RPMI8226 (cell line): ENCODE results near the gene C17orf78.
A peak's percentile ranks its signal among the peaks of the same experiment; 100 is the strongest.
"Not testable (repeated sequence)": the region's sequence is repeated elsewhere in the genome, so short reads cannot be mapped to it uniquely, and the experiment has no call there.

Experiments used
- DNase-seq: peaks from one replicate; pipeline ENCODE4 v3.0.0-alpha.2; 2015

C17orf78 gene

DNA sequence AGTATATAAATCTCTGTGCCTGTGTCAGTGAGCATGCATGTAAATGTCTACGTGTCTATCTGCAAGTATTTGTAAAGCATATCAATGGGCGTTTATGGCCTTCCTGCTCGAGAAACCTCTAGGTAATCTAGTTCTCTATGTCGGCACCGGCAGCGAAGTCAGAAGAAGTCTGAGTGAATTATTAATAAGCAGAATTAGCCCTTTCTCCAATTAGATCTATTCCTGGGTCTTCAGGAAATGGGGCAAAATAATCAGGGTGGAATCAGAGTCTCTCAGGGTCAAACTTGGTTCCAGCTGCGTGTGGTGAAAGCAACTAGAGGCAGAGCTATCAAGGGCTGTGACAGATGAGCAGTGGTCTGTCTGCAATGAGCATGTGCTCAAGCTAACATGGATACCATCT, at the start of gene C17orf78:
Gene C17orf78 (plus strand): TSS at position 280 of the 400 bp plus-strand sequence. CDS start 108 bp downstream, at position 388.
- DNase-seq, result no peak

DNA sequence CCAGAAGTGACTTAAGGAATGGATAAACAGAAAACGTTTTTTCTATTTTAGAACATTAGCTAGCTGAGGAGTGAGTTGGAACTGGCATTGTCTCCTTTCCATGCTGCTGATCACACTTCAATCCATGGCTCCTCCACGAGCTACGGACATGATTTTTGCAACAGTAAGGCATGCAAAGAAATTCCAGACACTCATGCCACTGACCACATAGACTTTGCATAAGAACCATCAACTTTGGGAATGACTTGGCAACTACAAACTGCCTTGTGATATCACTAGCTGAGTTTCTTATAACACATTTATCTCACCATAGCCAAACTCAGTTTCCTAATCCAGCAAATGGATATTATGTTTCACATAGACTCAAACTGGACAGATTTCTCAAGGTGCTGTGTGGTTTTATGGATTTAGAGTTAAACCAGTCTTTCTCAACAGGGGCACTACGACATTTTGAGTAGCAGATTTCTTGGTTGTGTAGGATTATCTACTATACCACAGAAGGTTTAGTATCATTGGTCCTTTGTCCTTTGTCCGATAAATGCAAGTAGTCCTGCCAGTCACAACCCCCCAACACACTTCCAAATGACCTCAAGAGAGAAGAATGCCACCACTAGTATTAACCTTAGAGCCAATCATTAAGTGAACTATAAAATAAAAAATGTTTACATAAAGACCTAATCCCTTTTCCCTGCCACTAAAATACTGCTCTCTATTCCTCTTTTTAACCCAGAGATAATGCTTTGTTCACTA, 48.3 kb upstream of the C17orf78 start:
- DNase-seq, result no peak

- DNase-seq, result no peak
Observed at GRCh38 chr17:37338847-37339246, 36.9 kb upstream of the C17orf78 start.

GRCh38 chr17:37339321-37339720, 36.5 kb upstream of the C17orf78 start:
- DNase-seq, result no peak

DNA sequence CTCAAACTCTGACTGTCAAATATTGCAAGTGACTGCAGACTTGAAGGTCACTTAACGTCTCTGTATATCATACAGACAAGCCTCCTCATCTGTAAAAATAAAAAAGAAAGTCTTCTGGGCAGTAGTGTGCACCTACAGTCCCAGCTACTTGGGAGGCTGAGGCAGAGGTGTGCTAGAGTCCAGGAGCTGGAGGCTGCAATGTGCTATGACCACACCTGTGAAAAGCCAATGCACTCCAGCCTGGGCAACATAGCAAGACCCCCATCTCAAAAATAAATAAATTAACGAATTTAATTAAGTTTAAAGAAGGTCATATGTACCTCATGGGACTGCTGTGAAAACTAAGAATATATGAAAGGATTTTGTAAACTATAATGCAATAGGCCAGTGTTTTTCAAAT, 35.0 kb upstream of the C17orf78 start:
- no peak for DNase-seq

GRCh38 chr17:37342589-37342988, 33.2 kb upstream of the C17orf78 start:
- no peak for DNase-seq

GRCh38 chr17:37344519-37344918, 31.3 kb upstream of the C17orf78 start:
- no peak for DNase-seq

DNA sequence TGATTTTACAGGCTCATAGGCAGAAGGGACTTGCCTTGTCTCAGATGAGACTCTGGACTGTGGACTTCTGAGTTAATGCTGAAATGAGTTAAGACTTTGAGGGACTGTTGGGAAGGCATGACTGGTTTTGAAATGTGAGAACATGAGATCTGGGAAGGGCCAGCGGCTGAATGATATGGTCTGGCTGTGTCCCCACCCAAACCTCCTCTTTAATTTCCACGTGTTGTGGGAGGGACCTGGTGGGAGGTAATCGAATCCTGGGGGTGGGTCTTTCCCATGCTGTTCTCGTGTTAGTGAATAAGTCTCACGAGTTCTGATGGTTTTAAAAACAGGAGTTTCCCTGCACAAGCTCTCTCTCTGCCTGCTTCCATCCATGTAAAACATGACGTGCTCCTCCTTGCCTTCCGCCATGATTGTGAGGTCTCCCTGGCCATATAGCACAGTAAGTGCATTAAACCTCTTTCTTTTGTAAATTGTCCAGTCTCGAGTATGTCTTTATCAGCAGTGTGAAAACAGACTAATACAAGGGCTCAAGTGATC, 28.9 kb upstream of the C17orf78 start:
- not testable (repeated sequence) for DNase-seq

DNA sequence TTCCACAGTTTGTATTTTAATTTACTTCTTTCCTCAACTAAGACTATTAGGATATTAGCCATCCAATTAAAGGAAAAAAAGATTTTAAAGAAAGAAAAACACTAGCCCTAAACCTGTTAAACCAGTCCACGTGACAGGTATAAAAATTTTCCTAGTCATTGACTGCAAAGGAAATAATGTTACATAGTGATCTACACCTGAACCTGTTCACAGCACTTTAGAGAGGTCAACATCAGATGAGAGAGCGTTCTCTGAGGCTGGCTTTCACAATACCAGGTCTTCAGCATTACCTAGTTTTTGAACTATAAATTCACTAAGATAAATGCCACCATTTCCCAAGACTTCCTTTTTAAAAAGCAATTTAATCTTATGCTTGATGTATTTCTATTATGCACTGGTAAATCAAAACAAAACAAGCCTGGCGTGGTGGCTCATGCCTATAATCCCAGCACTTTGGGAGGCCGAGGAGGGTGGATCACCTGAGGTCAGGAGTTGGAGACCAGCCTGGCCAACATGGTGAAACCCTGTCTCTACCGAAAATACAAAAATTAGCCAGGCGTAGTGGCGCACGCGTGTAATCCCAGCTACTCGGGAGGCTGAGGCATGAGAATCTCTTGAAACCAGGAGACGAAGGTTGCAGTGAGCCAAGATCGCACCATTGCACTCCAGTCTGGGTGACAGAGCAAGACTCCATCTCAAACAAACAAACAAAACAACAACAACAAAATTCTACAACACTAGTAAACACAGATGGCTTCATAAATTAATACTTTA, 18.8 kb upstream of the C17orf78 start:
- DNase-seq, result not testable (repeated sequence)

DNA sequence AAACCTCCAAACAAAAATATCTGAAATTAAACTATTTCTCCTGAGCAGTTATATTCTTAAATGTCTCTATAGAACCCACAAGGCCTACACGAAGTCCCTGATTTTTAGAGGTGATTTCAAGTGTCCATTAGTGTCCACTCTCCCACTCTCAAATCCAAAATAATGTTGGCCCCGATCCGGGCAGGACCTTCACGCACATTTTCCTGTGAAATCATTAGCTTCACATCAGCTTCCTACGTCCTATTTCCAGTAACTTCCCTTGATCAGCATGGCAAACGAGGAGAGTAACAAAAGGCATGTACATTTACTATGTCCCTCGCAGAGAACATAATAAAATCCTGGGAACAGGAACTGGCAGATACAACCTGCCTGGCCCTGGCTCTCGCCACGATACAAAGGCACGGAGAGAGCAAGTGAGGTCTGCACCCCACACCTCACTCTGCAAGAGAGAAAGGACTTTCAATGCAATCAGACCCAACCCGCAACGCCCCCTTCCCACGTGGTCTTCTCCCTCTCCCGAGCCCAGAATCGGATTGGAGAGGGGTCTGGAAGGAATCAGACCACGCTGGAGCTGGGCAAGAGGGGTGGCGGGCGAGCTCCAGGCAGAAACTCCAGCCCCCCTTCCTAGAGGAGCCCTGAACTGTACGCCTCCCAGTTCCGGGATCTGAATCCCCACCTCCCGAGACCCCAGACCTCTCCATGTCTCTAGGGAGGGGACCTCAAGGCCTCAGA, 17.5 kb upstream of the C17orf78 start:
- peak; percentile 71 for DNase-seq

GRCh38 chr17:37358830-37359681, 16.7 kb upstream of the C17orf78 start:
- DNase-seq, result peak; percentile 98

DNA sequence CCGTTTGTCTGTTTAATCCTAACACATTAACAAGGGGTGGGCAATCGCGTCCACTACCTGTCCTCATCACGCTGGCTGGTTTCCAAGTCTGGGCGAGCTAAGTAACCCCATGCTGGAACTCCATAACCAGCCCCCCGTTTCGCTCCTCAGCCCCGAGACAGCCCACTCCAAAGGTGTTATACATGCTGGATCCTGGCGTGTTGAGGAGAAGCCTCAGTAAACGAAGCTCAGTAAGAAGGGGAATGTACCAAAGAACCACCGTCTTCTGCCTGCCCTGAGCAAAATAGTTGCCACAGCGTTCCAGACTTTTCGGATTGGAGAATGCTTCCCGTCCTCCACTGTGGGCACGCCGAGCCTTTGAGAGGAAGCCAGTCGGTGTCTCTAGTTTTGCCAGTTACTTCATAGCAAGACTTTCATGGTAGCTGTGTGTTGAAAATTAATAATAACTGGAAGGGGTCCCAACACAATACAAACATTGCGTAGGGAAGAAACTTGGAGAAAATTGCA, 16.1 kb upstream of the C17orf78 start:
- DNase-seq, result no peak

DNA sequence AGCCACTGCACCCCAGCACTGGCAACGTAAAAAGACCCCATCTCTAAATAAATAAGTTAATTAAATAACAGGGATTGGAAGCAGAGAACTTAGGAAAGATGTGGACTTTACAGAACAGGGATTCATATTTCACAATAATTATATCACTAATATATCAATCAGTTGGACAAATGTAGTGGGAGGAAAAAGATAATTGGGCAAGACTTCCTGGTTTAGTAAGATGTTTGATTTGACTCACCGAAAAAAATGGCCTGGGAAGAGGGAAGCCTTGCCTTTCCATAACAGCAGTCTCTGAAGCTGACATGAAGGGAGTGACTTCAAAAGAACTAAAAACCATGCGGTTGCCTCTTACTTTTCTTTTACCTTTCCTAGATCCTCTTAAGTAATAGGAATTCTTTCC, 15.2 kb upstream of the C17orf78 start:
- DNase-seq, result no peak

- DNase-seq, result no peak
Observed at GRCh38 chr17:37361543-37361942, 14.2 kb upstream of the C17orf78 start.

GRCh38 chr17:37365589-37365988, 10.2 kb upstream of the C17orf78 start:
- DNase-seq, result no peak

DNA sequence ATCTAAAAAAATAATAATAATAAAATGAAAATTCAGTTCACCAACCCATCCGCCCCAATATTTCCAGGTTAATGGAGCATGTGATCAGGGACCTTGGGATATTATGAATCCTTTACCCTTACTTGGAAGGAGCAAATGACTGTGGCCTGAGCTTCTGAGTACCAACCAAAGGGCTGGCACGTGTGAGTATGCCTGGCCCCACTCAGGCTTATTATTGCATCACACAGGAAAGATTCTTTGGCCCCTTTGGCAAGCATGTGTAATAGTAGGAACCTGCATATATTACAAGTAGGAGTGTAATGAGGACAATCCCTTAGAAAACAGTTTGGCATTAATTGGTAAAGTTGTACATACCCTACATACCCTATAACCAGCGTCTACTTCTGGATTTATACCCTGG, 7.2 kb upstream of the C17orf78 start:
- no peak for DNase-seq

- peak; percentile 84 for DNase-seq
Observed at GRCh38 chr17:37373530-37374159, 2.1 kb upstream of the C17orf78 start.

- no peak for DNase-seq
Observed at GRCh38 chr17:37382056-37382455, 6.3 kb downstream of the C17orf78 start.

- DNase-seq, result no peak
Observed at GRCh38 chr17:37384560-37385149, 8.9 kb downstream of the C17orf78 start.

GRCh38 chr17:37385474-37385990, 9.7 kb downstream of the C17orf78 start:
- no peak for DNase-seq

DNA sequence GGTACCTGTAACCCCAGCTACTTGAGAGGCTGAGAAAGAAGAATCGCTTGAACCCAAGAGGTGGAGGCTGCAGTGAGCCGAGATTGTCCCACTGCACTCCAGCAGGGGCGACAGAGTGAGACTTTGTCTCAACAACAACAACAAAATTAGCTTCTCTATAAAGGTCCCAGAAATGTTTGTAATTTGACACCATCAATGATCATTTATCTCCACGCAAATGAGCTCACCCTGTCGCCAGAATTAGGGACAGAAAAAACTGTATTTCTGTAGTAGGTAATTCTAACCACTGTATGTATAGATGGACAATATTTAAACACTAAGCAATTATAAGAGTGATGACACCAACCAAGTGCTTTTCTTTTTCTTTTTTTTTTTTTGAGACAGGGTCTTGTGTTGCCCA, 10.7 kb downstream of the C17orf78 start:
- no peak for DNase-seq
